GM13976 (cell line): ENCODE data around the gene LTA.

Experiments
- DNase-seq: peaks from one replicate; pipeline ENCODE4 v3.0.0; 2012; ENCODE audit warnings: low spot score
- CTCF ChIP-seq: IDR thresholded peaks from 2 replicates; pipeline ENCODE4 v1.5.1; 2012; ENCODE audit warnings: borderline replicate concordance, mild to moderate bottlenecking; ENCODE audit not compliant: insufficient read depth; ENCODE audit errors: extremely low read depth, missing control alignments, control extremely low read depth
- in situ Hi-C: fragments of 300-500 bp; cut with MboI; formaldehyde crosslinking; loops from one replicate; pipeline ENCODE4 v1.12.0; 2022; ENCODE audit warnings: low sequenced_read_pairs, mixed read lengths, inconsistent platforms; ENCODE audit not compliant: unreplicated experiment

The LTA gene

GRCh38 chr6:31534521-31535040 lies 37.5 kb upstream of the LTA start:
- no peak for DNase-seq
- TF ChIP-seq CTCF, result no peak
- in situ Hi-C loops, result no loop called here

- no peak for DNase-seq
- in situ Hi-C loops, result no loop called here
- no peak for TF ChIP-seq CTCF
Observed at GRCh38 chr6:31535538-31536324, 36.4 kb upstream of the LTA start.

DNA sequence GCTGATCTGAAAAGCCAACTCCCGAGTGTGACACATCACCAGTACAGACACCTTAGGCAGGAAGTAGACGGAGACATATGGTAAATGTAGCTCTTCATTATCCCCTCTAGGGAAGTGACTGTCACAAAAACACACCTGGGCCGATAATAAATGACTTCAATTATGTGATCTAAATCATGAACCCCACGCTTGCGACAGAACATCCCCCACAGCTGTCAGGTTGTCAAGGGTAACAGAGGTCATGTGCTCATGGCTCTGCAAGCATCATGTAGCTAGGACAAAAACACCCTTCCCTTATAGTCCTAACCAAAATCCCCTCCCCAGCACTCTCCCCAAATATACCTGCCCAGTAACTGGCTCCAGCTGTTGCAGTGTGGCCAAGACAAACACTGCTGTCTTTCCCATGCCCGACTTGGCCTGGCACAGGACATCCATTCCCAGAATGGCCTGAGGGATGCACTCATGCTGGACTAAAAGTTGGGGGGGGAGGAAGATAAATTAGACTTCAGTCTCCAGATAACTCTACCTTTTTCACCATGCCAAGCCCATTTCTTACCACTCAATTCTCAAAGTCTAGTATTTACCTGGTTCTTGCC lies 33.2 kb upstream of the LTA start:
- in situ Hi-C loops, result no loop called here
- TF ChIP-seq CTCF, result no peak
- no peak for DNase-seq

DNA sequence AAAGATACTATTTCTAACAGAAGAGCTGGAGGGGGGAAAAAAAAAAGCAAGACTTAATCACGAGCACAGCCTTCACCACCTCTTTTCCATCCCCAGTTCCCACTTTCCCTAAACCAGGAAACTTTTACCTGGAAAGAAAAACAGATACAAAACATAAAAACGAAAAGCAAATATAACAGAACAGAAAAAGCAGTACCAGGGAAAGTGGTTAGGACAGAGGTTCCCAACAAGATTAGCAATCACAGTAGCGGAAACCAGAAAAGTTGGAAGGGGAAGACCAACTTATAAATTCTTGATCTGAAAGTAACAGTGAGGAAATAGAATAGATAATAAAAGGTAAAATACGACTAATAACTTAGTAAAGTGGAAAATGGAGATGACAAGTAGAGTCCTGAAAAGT lies 31.4 kb upstream of the LTA start:
- TF ChIP-seq CTCF, result no peak
- in situ Hi-C loops, result no loop called here
- no peak for DNase-seq

GRCh38 chr6:31541059-31541657 lies 30.9 kb upstream of the LTA start:
- peak; percentile 60 for DNase-seq
- TF ChIP-seq CTCF, result no peak
- in situ Hi-C loops, result no loop called here

GRCh38 chr6:31541658-31542521 lies 30.2 kb upstream of the LTA start, which contains the start of gene DDX39B:
TSS of gene DDX39B (minus strand) at chr6:31542003. CDS start at chr6:31540532, 1,471 bp downstream.
- peak; percentile 1 for TF ChIP-seq CTCF
- peak; percentile 90 for DNase-seq
- in situ Hi-C loops, result no loop called here
